Measurements from ENCODE around the gene ARSK.

GRCh38 chr5:95565280-95565920, 10.5 kb downstream of the ARSK start:
- TF ChIP-seq ZNF652 (CRISPR knock-in tag; IDR thresholded peaks at IDR 0.05; ENCODE audit: borderline replicate concordance, low read depth) (no peak), HCFC1 (IDR thresholded peaks at IDR 0.05; ENCODE audit: low read depth, low read length) (no peak), ZNF776 (CRISPR knock-in tag; IDR thresholded peaks at IDR 0.05) (no peak), ZNF207 (IDR thresholded peaks at IDR 0.05; ENCODE audit: borderline replicate concordance) (no peak), XBP1 (CRISPR knock-in tag; IDR thresholded peaks at IDR 0.05) (no peak), USF2 (IDR thresholded peaks at IDR 0.05; ENCODE audit: low read depth, low read length) (no peak), USF2 (CRISPR knock-in tag; IDR thresholded peaks at IDR 0.05; ENCODE audit: borderline replicate concordance) (no peak), ELF4 (CRISPR knock-in tag; IDR thresholded peaks at IDR 0.05; ENCODE audit: borderline replicate concordance) (no peak), CTCF (CRISPR knock-in tag; IDR thresholded peaks at IDR 0.05) (no peak), ZNF224 (CRISPR knock-in tag; IDR thresholded peaks at IDR 0.05) (no peak)

Data from HepG2 (cell line).